PC-3 (cell line): ENCODE measurements around the gene ARHGAP26. TPM values are rescaled to one million over a fixed set of nuclear protein-coding genes. Genes with fewer than 3 reads are reported as not detected.

ENCODE experiments used
- ATAC-seq: fragments of 200-7000 bp; cut with Tn5 transposase; 2 replicates; pipeline ENCODE4 v1.9.1; 2020; ENCODE audit warnings: mild to moderate bottlenecking, moderate library complexity
- BruUV-seq: library from RNA; stranded (reverse); fragments of 400-500 nt; replicated peaks from 2 replicates; lab custom pipeline; 2021; lab: Mats Ljungman, UMichigan
- CTCF ChIA-PET: fragments of 300-600 bp; sonication (Branson Sonifier 250); formaldehyde crosslinking; loops from one replicate; lab custom pipeline; 2022; ENCODE audit warnings: antibody characterized with exemption; lab: Charles Lee
- POLR2A ChIA-PET: fragments of 300-600 bp; sonication (Branson Sonifier 250); formaldehyde crosslinking; loops from one replicate; lab custom pipeline; 2022; ENCODE audit warnings: antibody characterized with exemption; ENCODE audit not compliant: unreplicated experiment; lab: Charles Lee
- DNase-seq: peaks from one replicate; pipeline ENCODE4 v3.0.0-alpha.2; 2015
- H2AFZ ChIP-seq: fragments of 300-600 bp; sonication (generic); 2 replicates; pipeline ENCODE4 v1.6.0; 2016; ENCODE audit warnings: antibody characterized with exemption, low read length
- H3F3A ChIP-seq: fragments of 300-600 bp; sonication (generic); one replicate; pipeline ENCODE4 v1.6.0; 2017; ENCODE audit warnings: antibody characterized with exemption, low read length, control low read depth, mild to moderate bottlenecking; ENCODE audit not compliant: unreplicated experiment
- H3K27ac ChIP-seq: fragments of 300-600 bp; sonication (generic); 2 replicates; pipeline ENCODE4 v1.5.1; 2016; ENCODE audit warnings: mild to moderate bottlenecking, low read length
- H3K27me3 ChIP-seq: fragments of 300-600 bp; sonication (generic); 2 replicates; pipeline ENCODE4 v1.6.1; 2016; ENCODE audit warnings: low read length, mixed read lengths
- H3K36me3 ChIP-seq: fragments of 300-600 bp; sonication (generic); 2 replicates; pipeline ENCODE4 v1.6.1; 2016; ENCODE audit warnings: low read depth, mixed run types, low read length, mixed read lengths
- H3K4me1 ChIP-seq: fragments of 300-600 bp; sonication (generic); 2 replicates; pipeline ENCODE4 v1.5.1; 2016; ENCODE audit warnings: low read length; ENCODE audit not compliant: insufficient read depth
- H3K4me2 ChIP-seq: fragments of 300-600 bp; sonication (generic); 2 replicates; pipeline ENCODE4 v1.6.0; 2016; ENCODE audit warnings: low read length
- H3K4me3 ChIP-seq: fragments of 300-600 bp; sonication (generic); 2 replicates; pipeline ENCODE4 v1.5.1; 2016; ENCODE audit warnings: mild to moderate bottlenecking, low read length, mixed read lengths
- H3K79me2 ChIP-seq: fragments of 300-600 bp; sonication (generic); 2 replicates; pipeline ENCODE4 v1.6.1; 2017; ENCODE audit warnings: low read length, mixed read lengths
- H3K9ac ChIP-seq: fragments of 300-600 bp; sonication (generic); 2 replicates; pipeline ENCODE4 v1.6.0; 2016; ENCODE audit warnings: mild to moderate bottlenecking, low read length
- H3K9me2 ChIP-seq: fragments of 300-600 bp; sonication (generic); replicated peaks from 2 replicates; pipeline ENCODE4 v1.6.1; 2016; ENCODE audit warnings: mixed run types, low read length, mixed read lengths
- H3K9me3 ChIP-seq: fragments of 300-600 bp; sonication (generic); 2 replicates; pipeline ENCODE4 v1.6.1; 2016; ENCODE audit warnings: low read length, mixed read lengths
- H4K20me1 ChIP-seq: fragments of 300-600 bp; sonication (generic); 2 replicates; pipeline ENCODE4 v1.6.1; 2016; ENCODE audit warnings: low read length, mixed read lengths
- EZH2 ChIP-seq: fragments of 300-600 bp; sonication (generic); IDR thresholded peaks from one replicate; pipeline ENCODE4 v1.6.1; 2017; ENCODE audit warnings: antibody characterized with exemption, mild to moderate bottlenecking, low read length; ENCODE audit not compliant: unreplicated experiment
- EZH2phosphoT487 ChIP-seq: fragments of 300-600 bp; sonication (generic); IDR thresholded peaks from 2 replicates; pipeline ENCODE4 v1.6.1; 2018; ENCODE audit warnings: mild to moderate bottlenecking, antibody characterized with exemption, low read length, borderline replicate concordance
- intact Hi-C: fragments of 100-400 bp; cut with micrococcal nuclease; formaldehyde crosslinking; loops from 2 replicates; pipeline ENCODE4 v1.9.0; 2023
- total RNA-seq: library from RNA; depleted of rRNA; stranded (reverse); fragments of >200 nt; gene quantifications from 2 replicates; pipeline ENCODE4 v1.2.3, GENCODE V29; 2014
- TF ChIP-seq, protein P1 (sequence below): fragments of 300-600 bp; sonication (generic); conservative IDR thresholded peaks from 2 replicates; pipeline ENCODE4 v1.5.1; 2017; ENCODE audit warnings: antibody characterized with exemption, low read depth, mild to moderate bottlenecking, low read length

The ARHGAP26 gene
- total RNA-seq, 1 experiment from 2014 or later, result 11.7 TPM

DNA sequence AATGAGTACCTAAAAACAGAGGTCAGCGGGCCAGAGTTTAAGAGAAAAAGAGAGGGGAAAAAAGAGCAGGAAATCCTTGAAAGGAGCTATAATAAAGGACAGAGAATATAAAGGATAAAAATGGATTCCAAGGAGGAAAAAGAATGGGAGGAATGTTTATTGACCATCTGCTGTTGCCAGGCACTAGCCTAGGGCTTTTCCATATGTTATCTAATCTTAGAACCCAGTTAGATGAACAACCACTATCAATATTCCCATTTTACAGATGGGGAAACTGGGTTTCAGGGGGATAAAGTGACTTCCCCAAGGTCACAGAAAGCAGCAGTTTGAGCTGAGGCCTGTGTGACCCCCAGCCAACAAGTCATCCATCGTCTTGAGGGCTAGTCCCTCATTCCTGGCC, 400.8 kb downstream of the ARHGAP26 start:
- ATAC-seq, result no peak
- no peaks in the 10 kb centered on the region for H3K9me2 ChIP-seq
- H3K9ac ChIP-seq, result no peak overlapping the region
- intact Hi-C loops, result no loop called here
- TF ChIP-seq, protein P1, sequence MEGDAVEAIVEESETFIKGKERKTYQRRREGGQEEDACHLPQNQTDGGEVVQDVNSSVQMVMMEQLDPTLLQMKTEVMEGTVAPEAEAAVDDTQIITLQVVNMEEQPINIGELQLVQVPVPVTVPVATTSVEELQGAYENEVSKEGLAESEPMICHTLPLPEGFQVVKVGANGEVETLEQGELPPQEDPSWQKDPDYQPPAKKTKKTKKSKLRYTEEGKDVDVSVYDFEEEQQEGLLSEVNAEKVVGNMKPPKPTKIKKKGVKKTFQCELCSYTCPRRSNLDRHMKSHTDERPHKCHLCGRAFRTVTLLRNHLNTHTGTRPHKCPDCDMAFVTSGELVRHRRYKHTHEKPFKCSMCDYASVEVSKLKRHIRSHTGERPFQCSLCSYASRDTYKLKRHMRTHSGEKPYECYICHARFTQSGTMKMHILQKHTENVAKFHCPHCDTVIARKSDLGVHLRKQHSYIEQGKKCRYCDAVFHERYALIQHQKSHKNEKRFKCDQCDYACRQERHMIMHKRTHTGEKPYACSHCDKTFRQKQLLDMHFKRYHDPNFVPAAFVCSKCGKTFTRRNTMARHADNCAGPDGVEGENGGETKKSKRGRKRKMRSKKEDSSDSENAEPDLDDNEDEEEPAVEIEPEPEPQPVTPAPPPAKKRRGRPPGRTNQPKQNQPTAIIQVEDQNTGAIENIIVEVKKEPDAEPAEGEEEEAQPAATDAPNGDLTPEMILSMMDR, result no peak
- TF ChIP-seq EZH2phosphoT487, result no peak
- TF ChIP-seq EZH2, result no peak
- no peak overlapping the region for H3K4me2 ChIP-seq
- H3K79me2 ChIP-seq, result no peaks in the 10 kb centered on the region
- H3K4me3 ChIP-seq, result no peak overlapping the region
- ChIA-PET CTCF (interaction anchor here (0.5 kb wide), 1 partner anchor 28 kb away, joined by 3 read pairs; no protein-coding TSS in a partner anchor), POLR2A (no interaction called here)
- no peaks in the 10 kb centered on the region for H3K9me3 ChIP-seq
- no peaks in the 10 kb centered on the region for H4K20me1 ChIP-seq
- no peak for DNase-seq
- no peaks in the 10 kb centered on the region for H3K36me3 ChIP-seq
- no TSS peak for BruUV-seq
- no peak overlapping the region for H3K27ac ChIP-seq
- no peaks in the 10 kb centered on the region for H3K27me3 ChIP-seq
- no peak overlapping the region for H2AFZ ChIP-seq
- no peaks in the 10 kb centered on the region for H3F3A ChIP-seq
- no peaks in the 10 kb centered on the region for H3K4me1 ChIP-seq

DNA sequence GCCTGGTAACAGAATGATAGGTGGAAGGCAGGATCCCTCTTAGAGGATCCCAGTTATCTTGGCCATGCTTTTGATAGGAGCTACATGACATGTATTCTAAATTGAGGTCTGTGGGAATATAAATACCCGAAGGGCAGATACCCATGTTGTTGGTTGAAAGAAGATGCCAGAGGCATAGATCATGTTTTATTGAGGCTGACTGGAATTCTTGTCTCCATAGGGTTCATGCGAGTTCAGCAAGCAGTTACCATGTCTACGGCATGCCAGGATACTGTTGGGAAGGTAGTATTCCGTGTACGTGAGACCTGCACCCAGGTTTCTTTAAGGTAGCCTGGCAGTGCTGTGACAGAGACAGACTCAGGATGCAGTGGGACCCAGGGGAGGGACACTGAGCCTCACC, 402.6 kb downstream of the ARHGAP26 start:
- Histone ChIP-seq H3K9ac (no peak overlapping the region), H2AFZ (no peak overlapping the region), H3F3A (no peaks in the 10 kb centered on the region), H3K36me3 (no peaks in the 10 kb centered on the region), H3K4me1 (peaks cover 14% of the 10 kb centered on the region), H3K4me3 (no peak overlapping the region), H4K20me1 (no peaks in the 10 kb centered on the region), H3K4me2 (no peak overlapping the region), H3K27me3 (no peaks in the 10 kb centered on the region), H3K79me2 (no peaks in the 10 kb centered on the region), H3K9me2 (no peaks in the 10 kb centered on the region), H3K27ac (no peak overlapping the region), H3K9me3 (no peaks in the 10 kb centered on the region)
- ChIA-PET CTCF (no interaction called here), POLR2A (no interaction called here)
- DNase-seq (no peak), ATAC-seq (no peak)
- no TSS peak for BruUV-seq
- intact Hi-C loops, result no loop called here
- TF ChIP-seq EZH2 (no peak), EZH2phosphoT487 (no peak)
- TF ChIP-seq, protein P1, result no peak

DNA sequence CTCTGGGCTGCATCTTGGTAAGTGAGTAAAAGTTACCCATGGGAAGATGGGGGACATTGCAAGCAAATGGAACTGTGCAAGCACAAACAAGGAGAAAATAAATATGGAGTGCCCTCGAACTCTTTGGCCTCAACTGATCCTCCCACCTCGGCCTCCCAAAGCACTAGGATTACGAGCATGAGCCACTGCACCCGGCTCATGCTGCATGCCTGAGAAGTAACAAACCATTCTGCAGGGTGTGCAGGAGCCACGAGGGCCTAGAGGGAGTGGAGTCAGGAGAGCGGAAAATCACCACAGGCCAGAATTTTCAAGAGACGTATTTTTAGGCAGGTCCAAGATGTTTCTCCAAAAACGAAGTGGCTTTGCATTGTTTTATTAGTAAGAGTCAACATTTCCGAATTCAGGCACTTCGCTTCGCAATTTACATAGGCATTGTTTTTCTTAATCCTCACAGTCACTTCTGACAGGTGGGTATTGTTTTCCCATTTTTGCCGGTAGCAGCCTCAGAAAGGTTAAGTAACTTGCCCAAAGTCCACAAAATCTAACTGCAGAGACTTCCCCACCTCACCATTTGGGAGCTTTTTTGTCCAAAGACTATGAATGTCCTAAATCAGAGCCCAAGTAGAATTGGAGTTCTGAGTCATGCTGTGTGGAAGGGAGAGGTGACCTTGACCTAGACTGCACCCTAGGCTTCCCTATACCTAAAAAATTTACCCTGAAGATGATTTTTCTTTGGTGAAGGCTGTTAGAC, 403.1 kb downstream of the ARHGAP26 start:
- intact Hi-C loops, result no loop called here
- no peak overlapping the region for H3K4me2 ChIP-seq
- ATAC-seq, result no peak

More for the DNA sequence above, 403.1 kb downstream of the ARHGAP26 start:
- Histone ChIP-seq H2AFZ (no peak overlapping the region), H3K4me3 (no peak overlapping the region), H3K9me2 (no peaks in the 10 kb centered on the region), H3K79me2 (no peaks in the 10 kb centered on the region), H3K9ac (no peak overlapping the region), H4K20me1 (no peaks in the 10 kb centered on the region), H3K27me3 (no peaks in the 10 kb centered on the region), H3K36me3 (no peaks in the 10 kb centered on the region), H3K27ac (no peak overlapping the region), H3F3A (no peaks in the 10 kb centered on the region), H3K9me3 (no peaks in the 10 kb centered on the region), H3K4me1 (peaks cover 20% of the 10 kb centered on the region)
- TF ChIP-seq, protein P1, result no peak
- TF ChIP-seq EZH2phosphoT487, result no peak
- TF ChIP-seq EZH2, result no peak
- POLR2A ChIA-PET, result interaction anchor here (0.5 kb wide), 1 partner anchor 123 kb away, joined by 6 read pairs; no protein-coding TSS in a partner anchor
- BruUV-seq, result no TSS peak
- DNase-seq, result no peak
- CTCF ChIA-PET, result no interaction called here
